Activated CD4-positive, CD25-positive, alpha-beta regulatory T cell treated with anti-CD3 and anti-CD28 coated beads, Interleukin-2, amount 50 U/mL, for 72 hours (primary cell): ENCODE measurements around the gene SEZ6.

Source experiments
- DNase-seq: peaks from one replicate; pipeline ENCODE4 v3.0.0; 2021

The SEZ6 gene

GRCh38 chr17:28970879-28971278 lies 35.0 kb downstream of the SEZ6 start:
- DNase-seq, result no peak

DNA sequence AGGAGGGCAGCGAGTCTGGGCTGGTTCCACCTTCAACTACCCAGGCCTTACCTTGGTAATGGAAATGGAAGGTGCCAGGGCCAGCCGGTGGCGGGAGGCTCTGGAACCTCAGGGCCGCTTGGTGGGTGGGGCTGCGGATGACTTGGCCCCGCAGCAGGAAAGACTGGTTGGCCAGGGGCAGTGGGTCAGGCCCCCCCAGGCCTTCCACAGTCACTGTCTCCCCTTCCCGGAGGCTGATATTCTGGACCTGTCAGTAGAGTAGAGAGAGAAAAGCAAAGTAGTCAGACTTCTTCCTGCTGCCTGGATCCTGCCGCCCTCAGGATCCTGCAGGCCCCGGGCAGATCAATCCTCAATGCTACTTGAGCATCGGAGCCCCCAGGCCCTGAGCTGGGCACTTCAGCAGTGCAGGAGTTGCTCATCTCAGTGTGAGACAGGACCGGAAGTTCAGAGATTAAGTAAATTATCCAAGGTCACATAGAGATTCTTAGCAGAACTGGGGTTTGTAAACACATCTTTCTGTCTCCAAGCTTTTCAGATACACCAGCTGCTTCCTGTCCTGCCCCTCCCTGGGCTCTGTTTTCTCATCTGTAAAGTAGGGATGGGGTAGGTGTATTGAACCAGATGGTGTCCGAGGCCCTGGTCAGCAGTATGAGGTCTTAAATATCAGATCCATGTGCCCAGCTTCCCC lies 36.0 kb downstream of the SEZ6 start:
- no peak for DNase-seq

DNA sequence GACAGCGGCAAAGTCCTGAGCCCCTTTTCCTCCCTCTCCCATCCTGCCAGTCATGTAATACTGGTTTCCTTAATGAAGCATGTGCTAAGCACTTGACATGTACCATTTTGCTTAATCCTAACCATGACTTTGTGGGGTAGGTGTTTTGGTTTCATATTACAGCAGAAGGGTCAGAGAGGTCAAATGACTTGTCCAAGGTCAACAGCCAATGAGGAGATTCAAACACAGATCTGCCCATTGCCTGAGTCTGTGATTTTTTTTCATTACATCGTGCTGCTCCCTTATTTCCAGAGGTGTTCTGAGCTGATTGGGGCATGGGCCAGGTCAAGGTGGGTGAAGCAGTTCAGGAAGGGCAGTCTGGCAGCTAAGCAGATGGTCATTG lies 36.9 kb downstream of the SEZ6 start:
- DNase-seq, result no peak

DNA sequence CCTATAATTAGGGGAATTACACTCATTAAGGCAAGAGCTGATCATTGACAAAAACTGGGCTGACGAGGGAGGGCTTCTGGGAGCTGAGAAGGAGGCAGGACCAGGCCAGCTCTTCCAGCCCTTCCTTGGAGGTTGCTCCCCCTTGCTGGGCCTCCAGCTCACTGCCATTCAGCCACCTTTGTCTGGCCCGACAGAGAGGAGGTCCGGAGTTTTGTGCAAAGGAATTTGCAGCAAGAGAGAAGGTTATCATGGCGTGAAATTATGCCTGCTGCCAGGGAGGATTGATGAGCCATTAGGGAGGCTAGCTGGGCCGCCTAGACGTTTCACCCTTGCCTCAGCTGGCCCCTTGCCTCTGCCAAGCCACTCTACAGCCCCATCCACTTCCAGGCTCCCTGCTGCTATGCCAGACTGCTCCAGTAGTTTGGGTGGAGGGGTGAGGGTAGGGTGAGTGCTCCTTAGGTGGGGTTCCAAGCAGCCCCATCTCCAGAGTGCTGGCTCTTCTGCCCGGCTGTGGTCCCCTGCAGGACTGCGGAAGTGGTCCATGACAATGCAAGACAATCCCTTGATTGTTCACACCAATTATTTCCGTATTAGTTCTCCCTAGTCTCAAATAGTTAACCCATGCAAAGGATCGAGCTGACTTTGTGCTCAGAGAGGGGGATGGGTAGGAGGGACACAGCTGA lies 37.5 kb downstream of the SEZ6 start:
- no peak for DNase-seq

DNA sequence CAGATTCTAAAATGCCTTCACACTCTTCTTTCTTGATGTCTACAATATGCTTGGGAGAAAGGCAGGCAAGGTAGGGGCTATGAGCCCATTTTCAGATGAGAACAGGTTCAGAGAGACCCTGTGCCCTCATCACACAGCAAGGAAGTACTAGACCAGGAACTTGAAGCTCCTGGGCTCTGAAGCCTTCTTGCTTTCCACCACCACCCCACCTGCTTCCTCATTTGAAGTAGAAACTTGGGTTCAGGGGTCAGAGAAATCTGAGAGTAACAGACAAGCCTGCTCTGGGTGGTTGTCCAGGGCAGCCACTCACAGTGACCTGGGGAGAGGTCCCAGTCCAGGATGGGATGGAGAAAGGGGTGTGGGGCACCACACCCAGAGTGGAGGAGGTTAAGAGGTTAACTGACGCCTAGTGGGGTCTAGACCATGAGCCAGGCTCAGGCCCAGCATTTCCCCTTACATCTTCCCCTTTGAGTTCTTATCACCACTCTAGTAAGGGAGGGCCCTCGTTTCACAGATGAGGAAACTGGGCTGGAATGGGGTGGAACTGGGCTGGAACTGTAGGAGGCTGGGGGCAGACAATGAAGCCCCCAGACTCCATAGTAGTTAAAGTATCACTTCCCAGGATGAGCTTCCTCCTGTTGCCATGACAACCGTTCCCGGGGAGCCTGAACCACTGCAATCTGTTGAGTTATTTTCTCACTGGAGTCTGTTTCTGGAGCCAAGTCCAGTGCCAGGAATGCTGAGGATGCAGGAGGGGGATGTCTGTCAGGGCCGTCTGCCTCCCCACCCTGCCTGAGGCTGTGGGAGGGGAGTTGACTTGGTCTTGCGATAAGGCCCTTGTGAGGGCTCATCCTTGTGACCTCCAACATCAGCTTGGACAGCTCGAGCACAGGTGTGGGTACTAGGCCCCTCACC lies 38.4 kb downstream of the SEZ6 start:
- DNase-seq, result no peak

DNA sequence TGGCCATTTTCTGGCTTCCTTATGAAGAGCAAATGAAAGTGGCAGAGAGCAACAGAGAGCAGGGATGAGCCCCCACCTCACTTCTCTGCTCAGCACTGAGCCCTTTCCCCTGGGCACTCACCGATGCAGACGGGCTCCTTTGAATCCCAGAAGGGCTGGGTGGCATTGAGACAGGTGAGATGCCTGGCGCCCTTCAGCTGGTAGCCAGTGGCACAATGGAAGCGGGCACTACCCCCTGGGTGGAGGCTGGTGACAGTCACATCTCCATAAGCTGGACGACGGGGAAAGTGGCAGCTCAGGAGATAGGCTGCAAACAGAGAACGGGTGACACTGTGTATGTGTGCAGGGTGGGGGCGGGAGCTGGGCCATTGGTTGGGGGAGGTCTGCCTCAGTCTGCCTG lies 42.0 kb downstream of the SEZ6 start:
- DNase-seq, result no peak

DNA sequence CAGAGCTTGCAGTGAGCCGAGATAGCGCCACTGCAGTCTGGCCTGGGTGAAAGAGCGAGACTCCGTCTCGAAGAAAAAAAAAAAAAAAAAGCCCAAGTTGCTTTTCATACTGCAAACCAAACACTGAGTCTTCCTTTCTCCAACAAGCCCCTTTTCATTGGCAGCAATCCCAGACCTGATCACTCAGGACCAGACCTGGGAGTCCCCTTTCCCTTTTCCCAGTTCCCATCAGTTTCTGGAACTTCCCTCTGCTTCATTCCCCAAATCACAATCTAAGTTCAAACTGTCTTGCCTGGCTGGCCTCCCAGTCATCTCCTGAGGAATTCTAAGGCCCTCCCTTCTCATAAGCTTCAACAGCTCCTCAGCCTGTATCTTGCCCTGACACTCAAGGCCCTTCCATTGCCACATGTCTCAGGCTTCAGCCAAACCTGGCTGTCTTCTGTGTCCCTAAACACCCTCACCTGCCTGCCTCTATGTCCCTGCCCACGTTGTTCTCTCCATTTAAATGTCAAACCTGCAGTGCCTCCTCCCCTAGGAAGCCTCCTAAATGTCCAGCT lies 42.7 kb downstream of the SEZ6 start:
- DNase-seq, result no peak

GRCh38 chr17:28961391-28961790 lies 44.4 kb downstream of the SEZ6 start:
- no peak for DNase-seq

- no peak for DNase-seq
Measured at GRCh38 chr17:28960256-28961061, 45.4 kb downstream of the SEZ6 start.

DNA sequence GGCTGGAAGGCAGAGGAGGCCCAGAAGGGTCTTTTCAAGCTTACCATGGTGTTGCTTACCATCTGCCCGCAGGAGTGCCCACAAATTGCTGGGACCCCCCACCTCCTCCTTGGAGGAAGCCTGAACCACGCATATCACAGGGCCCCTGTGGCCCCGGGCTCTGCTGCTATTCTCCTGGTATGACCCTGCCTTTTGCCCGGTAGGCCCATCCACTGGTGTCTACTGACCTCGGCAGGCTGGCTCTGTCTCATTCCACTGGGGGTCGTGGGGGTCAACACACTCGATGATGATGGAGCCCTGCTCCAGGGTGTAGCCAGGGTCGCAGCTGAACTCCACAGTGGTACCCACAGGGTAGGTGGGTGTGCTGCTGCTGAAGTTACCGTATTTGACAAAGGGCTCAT lies 46.4 kb downstream of the SEZ6 start:
- DNase-seq, result no peak

GRCh38 chr17:28958820-28959455 lies 46.9 kb downstream of the SEZ6 start:
- no peak for DNase-seq

GRCh38 chr17:28957992-28958355 lies 47.9 kb downstream of the SEZ6 start:
- DNase-seq, result no peak

DNA sequence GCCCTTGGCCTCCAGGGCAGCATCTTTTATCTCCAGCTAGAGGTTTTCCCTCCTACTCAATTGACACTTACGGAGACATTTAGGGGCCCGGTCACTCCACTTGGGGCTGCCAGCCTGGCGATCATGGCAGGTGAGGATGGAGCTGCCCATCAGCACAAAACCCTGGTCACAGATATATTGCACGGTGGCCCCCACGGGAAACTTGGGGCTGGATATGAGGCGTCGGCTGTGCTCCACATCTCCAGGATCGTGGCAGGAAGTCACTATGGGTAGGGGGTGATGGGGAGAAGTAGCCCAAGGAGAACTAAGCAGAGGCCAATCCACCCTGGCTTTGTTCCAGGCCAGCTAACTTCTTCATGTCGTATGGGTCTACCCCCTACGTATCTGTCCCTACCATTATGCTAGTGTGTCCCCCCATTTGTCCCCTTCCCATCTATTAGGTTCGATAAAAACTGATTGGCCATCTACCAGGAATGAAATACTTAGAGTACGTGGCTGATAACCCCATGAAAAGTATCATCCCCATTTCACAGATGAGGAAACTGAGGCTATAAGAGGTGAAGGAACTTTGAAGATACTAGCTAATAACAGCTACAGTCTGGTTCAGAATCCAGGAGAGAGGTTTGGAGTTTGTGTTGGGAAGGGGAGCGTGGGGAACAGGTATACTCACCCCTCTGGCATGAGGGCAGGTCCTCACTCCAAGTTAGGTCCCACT lies 48.4 kb downstream of the SEZ6 start:
- DNase-seq, result no peak

- no peak for DNase-seq
Measured at GRCh38 chr17:28956861-28957260, 49.0 kb downstream of the SEZ6 start.

- DNase-seq, result no peak
Measured at GRCh38 chr17:28956112-28956511, 49.7 kb downstream of the SEZ6 start.

DNA sequence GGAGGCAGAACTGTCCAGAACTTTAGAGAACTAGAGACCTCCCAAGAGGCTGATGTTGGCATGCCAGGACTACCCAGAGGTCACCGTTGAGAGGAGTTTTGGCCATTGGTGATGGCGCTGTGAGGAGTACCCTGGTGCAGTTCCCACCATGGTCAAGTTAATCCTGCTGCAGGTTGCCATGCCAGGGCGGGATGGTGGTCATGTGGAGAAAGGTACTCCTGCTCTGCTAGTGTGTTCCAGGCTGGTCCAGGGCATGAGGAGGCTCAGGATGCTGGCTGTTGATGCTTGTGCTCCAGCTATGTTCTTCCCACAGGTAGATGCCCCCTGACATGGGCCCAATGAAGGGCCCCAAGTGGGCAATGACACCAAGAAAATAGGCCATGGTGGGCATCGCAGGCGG lies 50.4 kb downstream of the SEZ6 start:
- no peak for DNase-seq

DNA sequence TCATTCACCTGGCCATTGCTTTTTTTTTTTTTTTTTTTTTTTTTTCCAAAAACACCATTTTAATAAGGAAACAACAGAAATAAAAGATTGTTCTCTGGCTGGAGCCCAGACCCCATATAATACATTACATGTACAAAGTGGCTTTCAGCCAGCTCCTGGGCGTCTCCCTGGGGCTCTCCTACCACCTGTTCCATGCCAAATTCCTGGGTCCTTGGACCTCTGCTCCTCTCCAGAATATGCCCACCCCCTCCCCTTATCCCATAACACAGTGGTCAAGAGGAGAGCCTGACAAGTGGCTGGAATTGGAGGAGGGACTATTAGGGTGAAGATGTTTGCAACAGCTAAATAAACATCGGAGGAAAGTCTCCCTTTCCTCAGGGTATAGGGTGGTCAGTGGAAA lies 50.9 kb downstream of the SEZ6 start:
- DNase-seq, result no peak

- peak; percentile 48 for DNase-seq
Measured at GRCh38 chr17:28953444-28954118, 52.3 kb downstream of the SEZ6 start.

- DNase-seq, result peak; percentile 84
Measured at GRCh38 chr17:28951991-28952975, 53.5 kb downstream of the SEZ6 start.
